ENCODE results near the gene LRRC57. TPM values are rescaled to one million over a fixed set of nuclear protein-coding genes. Genes with fewer than 3 reads are reported as not detected.
A peak's percentile ranks its signal among the peaks of the same experiment; 100 is the strongest.

LRRC57 gene
- total and polyA plus RNA-seq, 2 of the 13 experiments (the other 11 are each of a cell fraction or from before 2014, with no cell fraction given) = 5.8 to 14.8 TPM

DNA sequence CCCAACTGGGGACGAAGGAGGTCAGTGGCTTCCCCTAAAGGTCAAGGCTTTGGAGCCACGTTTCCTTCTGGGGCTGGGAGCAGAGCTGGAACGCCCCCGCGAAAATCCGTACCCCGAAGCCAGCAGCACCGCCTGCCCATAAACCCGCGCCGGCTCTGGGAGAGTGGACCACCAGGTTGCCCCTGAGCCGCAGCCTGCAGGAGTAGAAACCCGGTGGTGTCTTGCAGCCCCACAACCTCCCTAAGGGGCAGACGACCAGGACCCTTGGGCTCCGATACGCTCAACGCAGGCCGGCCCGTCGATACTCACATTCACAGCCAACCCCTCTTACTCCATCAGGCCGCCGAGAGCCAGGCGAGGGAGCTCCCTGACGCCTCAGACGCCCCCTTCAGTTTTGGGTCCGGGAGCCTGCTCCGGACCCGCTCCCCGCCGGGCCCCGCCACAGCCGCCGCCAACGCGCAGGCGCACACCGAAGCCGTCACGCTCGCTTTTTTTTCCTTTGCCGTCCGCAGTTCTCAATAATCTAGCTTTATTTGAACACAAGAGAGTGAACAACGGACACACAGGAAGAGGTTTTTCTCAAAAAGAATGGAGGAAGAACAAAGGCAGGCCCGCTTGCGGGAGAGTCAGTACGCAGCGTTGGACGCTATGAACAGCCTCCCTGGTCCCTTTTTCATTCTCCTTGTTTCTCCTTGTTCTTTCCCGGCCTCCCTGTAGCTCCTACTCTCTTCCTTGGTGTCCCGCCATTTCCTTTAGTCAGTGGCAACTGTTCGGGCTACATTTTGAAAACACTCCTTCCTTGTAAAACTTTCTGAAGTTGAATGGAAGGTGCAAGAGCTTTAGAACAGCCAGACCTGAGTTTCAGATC, 57.7 kb downstream of the LRRC57 start, which contains the start of gene ZNF106 (continued):
- TF ChIP-seq, protein P1, sequence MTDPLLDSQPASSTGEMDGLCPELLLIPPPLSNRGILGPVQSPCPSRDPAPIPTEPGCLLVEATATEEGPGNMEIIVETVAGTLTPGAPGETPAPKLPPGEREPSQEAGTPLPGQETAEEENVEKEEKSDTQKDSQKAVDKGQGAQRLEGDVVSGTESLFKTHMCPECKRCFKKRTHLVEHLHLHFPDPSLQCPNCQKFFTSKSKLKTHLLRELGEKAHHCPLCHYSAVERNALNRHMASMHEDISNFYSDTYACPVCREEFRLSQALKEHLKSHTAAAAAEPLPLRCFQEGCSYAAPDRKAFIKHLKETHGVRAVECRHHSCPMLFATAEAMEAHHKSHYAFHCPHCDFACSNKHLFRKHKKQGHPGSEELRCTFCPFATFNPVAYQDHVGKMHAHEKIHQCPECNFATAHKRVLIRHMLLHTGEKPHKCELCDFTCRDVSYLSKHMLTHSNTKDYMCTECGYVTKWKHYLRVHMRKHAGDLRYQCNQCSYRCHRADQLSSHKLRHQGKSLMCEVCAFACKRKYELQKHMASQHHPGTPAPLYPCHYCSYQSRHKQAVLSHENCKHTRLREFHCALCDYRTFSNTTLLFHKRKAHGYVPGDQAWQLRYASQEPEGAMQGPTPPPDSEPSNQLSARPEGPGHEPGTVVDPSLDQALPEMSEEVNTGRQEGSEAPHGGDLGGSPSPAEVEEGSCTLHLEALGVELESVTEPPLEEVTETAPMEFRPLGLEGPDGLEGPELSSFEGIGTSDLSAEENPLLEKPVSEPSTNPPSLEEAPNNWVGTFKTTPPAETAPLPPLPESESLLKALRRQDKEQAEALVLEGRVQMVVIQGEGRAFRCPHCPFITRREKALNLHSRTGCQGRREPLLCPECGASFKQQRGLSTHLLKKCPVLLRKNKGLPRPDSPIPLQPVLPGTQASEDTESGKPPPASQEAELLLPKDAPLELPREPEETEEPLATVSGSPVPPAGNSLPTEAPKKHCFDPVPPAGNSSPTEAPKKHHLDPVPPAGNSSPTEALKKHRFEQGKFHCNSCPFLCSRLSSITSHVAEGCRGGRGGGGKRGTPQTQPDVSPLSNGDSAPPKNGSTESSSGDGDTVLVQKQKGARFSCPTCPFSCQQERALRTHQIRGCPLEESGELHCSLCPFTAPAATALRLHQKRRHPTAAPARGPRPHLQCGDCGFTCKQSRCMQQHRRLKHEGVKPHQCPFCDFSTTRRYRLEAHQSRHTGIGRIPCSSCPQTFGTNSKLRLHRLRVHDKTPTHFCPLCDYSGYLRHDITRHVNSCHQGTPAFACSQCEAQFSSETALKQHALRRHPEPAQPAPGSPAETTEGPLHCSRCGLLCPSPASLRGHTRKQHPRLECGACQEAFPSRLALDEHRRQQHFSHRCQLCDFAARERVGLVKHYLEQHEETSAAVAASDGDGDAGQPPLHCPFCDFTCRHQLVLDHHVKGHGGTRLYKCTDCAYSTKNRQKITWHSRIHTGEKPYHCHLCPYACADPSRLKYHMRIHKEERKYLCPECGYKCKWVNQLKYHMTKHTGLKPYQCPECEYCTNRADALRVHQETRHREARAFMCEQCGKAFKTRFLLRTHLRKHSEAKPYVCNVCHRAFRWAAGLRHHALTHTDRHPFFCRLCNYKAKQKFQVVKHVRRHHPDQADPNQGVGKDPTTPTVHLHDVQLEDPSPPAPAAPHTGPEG (CRISPR knock-in tag; IDR thresholded peaks at IDR 0.05) = 0 out of 2 replicates have a peak, but pooled peaks have one; percentile 55
- TF ChIP-seq ZNF264 (CRISPR knock-in tag; IDR thresholded peaks at IDR 0.05) (peak; percentile 84; the same call in 1 of the 2 replicates), ZNF207 (IDR thresholded peaks at IDR 0.05; ENCODE audit: borderline replicate concordance) (no peak), ZNF567 (CRISPR knock-in tag; IDR thresholded peaks at IDR 0.05; ENCODE audit: borderline replicate concordance) (no peak), ZNF350 (CRISPR knock-in tag; IDR thresholded peaks at IDR 0.05; ENCODE audit: borderline replicate concordance, low read depth) (peak; percentile 80; the same call in 1 of the 2 replicates), FOXP1 (IDR thresholded peaks at IDR 0.05) (no peak), FOXP1 (CRISPR knock-in tag; IDR thresholded peaks at IDR 0.05) (peak; percentile 21; the same call in 1 of the 2 replicates), FOXO1 (CRISPR knock-in tag; IDR thresholded peaks at IDR 0.05) (0 out of 2 replicates have a peak, but pooled peaks have one; percentile 28), REPIN1 (CRISPR knock-in tag; IDR thresholded peaks at IDR 0.05; ENCODE audit: borderline replicate concordance, low read depth) (peak; percentile 92)
- TF ChIP-seq, protein P2, sequence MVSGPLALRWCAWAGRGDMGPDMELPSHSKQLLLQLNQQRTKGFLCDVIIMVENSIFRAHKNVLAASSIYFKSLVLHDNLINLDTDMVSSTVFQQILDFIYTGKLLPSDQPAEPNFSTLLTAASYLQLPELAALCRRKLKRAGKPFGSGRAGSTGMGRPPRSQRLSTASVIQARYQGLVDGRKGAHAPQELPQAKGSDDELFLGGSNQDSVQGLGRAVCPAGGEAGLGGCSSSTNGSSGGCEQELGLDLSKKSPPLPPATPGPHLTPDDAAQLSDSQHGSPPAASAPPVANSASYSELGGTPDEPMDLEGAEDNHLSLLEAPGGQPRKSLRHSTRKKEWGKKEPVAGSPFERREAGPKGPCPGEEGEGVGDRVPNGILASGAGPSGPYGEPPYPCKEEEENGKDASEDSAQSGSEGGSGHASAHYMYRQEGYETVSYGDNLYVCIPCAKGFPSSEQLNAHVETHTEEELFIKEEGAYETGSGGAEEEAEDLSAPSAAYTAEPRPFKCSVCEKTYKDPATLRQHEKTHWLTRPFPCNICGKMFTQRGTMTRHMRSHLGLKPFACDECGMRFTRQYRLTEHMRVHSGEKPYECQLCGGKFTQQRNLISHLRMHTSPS (CRISPR knock-in tag; IDR thresholded peaks at IDR 0.05; ENCODE audit: low read depth) = no peak
- TF ChIP-seq, protein P3, sequence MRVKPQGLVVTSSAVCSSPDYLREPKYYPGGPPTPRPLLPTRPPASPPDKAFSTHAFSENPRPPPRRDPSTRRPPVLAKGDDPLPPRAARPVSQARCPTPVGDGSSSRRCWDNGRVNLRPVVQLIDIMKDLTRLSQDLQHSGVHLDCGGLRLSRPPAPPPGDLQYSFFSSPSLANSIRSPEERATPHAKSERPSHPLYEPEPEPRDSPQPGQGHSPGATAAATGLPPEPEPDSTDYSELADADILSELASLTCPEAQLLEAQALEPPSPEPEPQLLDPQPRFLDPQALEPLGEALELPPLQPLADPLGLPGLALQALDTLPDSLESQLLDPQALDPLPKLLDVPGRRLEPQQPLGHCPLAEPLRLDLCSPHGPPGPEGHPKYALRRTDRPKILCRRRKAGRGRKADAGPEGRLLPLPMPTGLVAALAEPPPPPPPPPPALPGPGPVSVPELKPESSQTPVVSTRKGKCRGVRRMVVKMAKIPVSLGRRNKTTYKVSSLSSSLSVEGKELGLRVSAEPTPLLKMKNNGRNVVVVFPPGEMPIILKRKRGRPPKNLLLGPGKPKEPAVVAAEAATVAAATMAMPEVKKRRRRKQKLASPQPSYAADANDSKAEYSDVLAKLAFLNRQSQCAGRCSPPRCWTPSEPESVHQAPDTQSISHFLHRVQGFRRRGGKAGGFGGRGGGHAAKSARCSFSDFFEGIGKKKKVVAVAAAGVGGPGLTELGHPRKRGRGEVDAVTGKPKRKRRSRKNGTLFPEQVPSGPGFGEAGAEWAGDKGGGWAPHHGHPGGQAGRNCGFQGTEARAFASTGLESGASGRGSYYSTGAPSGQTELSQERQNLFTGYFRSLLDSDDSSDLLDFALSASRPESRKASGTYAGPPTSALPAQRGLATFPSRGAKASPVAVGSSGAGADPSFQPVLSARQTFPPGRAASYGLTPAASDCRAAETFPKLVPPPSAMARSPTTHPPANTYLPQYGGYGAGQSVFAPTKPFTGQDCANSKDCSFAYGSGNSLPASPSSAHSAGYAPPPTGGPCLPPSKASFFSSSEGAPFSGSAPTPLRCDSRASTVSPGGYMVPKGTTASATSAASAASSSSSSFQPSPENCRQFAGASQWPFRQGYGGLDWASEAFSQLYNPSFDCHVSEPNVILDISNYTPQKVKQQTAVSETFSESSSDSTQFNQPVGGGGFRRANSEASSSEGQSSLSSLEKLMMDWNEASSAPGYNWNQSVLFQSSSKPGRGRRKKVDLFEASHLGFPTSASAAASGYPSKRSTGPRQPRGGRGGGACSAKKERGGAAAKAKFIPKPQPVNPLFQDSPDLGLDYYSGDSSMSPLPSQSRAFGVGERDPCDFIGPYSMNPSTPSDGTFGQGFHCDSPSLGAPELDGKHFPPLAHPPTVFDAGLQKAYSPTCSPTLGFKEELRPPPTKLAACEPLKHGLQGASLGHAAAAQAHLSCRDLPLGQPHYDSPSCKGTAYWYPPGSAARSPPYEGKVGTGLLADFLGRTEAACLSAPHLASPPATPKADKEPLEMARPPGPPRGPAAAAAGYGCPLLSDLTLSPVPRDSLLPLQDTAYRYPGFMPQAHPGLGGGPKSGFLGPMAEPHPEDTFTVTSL (CRISPR knock-in tag; IDR thresholded peaks at IDR 0.05; ENCODE audit: borderline replicate concordance) = peak; percentile 53; the same call in 1 of the 2 replicates
- TF ChIP-seq, protein P4, sequence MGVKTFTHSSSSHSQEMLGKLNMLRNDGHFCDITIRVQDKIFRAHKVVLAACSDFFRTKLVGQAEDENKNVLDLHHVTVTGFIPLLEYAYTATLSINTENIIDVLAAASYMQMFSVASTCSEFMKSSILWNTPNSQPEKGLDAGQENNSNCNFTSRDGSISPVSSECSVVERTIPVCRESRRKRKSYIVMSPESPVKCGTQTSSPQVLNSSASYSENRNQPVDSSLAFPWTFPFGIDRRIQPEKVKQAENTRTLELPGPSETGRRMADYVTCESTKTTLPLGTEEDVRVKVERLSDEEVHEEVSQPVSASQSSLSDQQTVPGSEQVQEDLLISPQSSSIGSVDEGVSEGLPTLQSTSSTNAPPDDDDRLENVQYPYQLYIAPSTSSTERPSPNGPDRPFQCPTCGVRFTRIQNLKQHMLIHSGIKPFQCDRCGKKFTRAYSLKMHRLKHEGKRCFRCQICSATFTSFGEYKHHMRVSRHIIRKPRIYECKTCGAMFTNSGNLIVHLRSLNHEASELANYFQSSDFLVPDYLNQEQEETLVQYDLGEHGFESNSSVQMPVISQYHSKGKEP (CRISPR knock-in tag; IDR thresholded peaks at IDR 0.05) = 0 out of 2 replicates have a peak, but pooled peaks have one; percentile 17

Measured in HepG2 (cell line).